GM19438 (cell line): ENCODE data around the gene GRIK1.

Source experiments
- ATAC-seq: cut with Tn5 transposase; IDR thresholded peaks from one replicate; pipeline ENCODE4 v1.9.1; 2021; ENCODE audit warnings: low read depth; ENCODE audit not compliant: unreplicated experiment

The GRIK1 gene

GRCh38 chr21:29726044-29726443 is 213.8 kb downstream of the GRIK1 start:
- no peak for ATAC-seq

- no peak for ATAC-seq
These were observed 214.6 kb downstream of the GRIK1 start for GRCh38 chr21:29725025-29725736.

- no peak for ATAC-seq
These were observed 217.8 kb downstream of the GRIK1 start for GRCh38 chr21:29721964-29722363.

GRCh38 chr21:29721221-29721620 is 218.6 kb downstream of the GRIK1 start:
- no peak for ATAC-seq

- ATAC-seq: no peak
These were observed 220.3 kb downstream of the GRIK1 start for GRCh38 chr21:29719521-29719920.

- ATAC-seq: no peak
These were observed 221.5 kb downstream of the GRIK1 start for GRCh38 chr21:29718081-29718815.

GRCh38 chr21:29717659-29718058 is 222.1 kb downstream of the GRIK1 start:
- ATAC-seq: no peak

GRCh38 chr21:29716753-29717152 is 223.0 kb downstream of the GRIK1 start:
- no peak for ATAC-seq

- no peak for ATAC-seq
These were observed 224.7 kb downstream of the GRIK1 start for GRCh38 chr21:29715089-29715488.

GRCh38 chr21:29712818-29713217 is 227.0 kb downstream of the GRIK1 start:
- no peak for ATAC-seq

- no peak for ATAC-seq
These were observed 228.6 kb downstream of the GRIK1 start for GRCh38 chr21:29711236-29711635.

GRCh38 chr21:29710498-29710897 is 229.3 kb downstream of the GRIK1 start:
- no peak for ATAC-seq

- ATAC-seq: no peak
These were observed 231.4 kb downstream of the GRIK1 start for GRCh38 chr21:29708401-29708800.

- no peak for ATAC-seq
These were observed 235.1 kb downstream of the GRIK1 start for GRCh38 chr21:29704719-29705118.

- ATAC-seq: no peak
These were observed 238.1 kb downstream of the GRIK1 start for GRCh38 chr21:29701676-29702075.

GRCh38 chr21:29697555-29698193 is 242.1 kb downstream of the GRIK1 start:
- ATAC-seq: no peak

GRCh38 chr21:29696937-29697336 is 242.9 kb downstream of the GRIK1 start:
- ATAC-seq: no peak

GRCh38 chr21:29691616-29692491 is 247.9 kb downstream of the GRIK1 start:
- no peak for ATAC-seq

GRCh38 chr21:29689753-29690152 is 250.0 kb downstream of the GRIK1 start:
- ATAC-seq: no peak

GRCh38 chr21:29684106-29684505 is 255.7 kb downstream of the GRIK1 start:
- no peak for ATAC-seq

- ATAC-seq: no peak
These were observed 257.0 kb downstream of the GRIK1 start for GRCh38 chr21:29682800-29683199.
